Endometrial microvascular endothelial cells (primary cell): ENCODE measurements around the gene GSG1L. TPM values are rescaled to one million over a fixed set of nuclear protein-coding genes. Genes with fewer than 3 reads are reported as not detected.
"Not testable (repeated sequence)": the region's sequence is repeated elsewhere in the genome, so short reads cannot be mapped to it uniquely, and the experiment has no call there.

Experiments
- in situ Hi-C: cut with HindIII; loops from 2 replicates; pipeline ENCODE4 v1.10.0; 2017; ENCODE audit warnings: low sequenced_read_pairs, low pct_unique_long_range_greater_than_20kb; ENCODE audit errors: inconsistent ontology term
- total RNA-seq: library from RNA; depleted of rRNA; stranded (reverse); fragments of >200 nt; gene quantifications from one replicate; pipeline ENCODE4 v1.2.3, GENCODE V29; 2015; ENCODE audit errors: inconsistent ontology term

Gene GSG1L
- total RNA-seq, 1 donor from 2014 or later: not detected

- in situ Hi-C loops: no loop called here
Measured at GRCh38 chr16:27743963-27744362, 319.6 kb downstream of the GSG1L start.

GRCh38 chr16:27743001-27743400, 320.5 kb downstream of the GSG1L start:
- in situ Hi-C loops: not testable (repeated sequence)

GRCh38 chr16:27742333-27742732, 321.2 kb downstream of the GSG1L start:
- in situ Hi-C loops: no loop called here

- in situ Hi-C loops: no loop called here
Measured at GRCh38 chr16:27740496-27741201, 322.9 kb downstream of the GSG1L start.

GRCh38 chr16:27739606-27740357, 323.7 kb downstream of the GSG1L start:
- in situ Hi-C loops: no loop called here

GRCh38 chr16:27738596-27738995, 324.9 kb downstream of the GSG1L start:
- in situ Hi-C loops: no loop called here

Other genes starting within 250 kb of the GSG1L start
- 179 TPM for gene XPO6, start 148.3 kb upstream of the GSG1L start, total RNA-seq
- not detected for gene SBK1, start 228.8 kb upstream of the GSG1L start, total RNA-seq